ENCODE results near the gene SULT4A1.

Gene SULT4A1

GRCh38 chr22:43827003-43827735 is 35.1 kb downstream of the SULT4A1 start:
- H3K4me1 ChIP-seq (ENCODE audit: insufficient read depth, low read length) = peaks cover 22% of the 10 kb centered on the region
- H3K9ac ChIP-seq (ENCODE audit: low read depth, low read length) = no peak overlapping the region
- peaks cover 8% of the 10 kb centered on the region for H3K36me3 ChIP-seq (ENCODE audit: insufficient read depth, low read length)
- no peaks in the 10 kb centered on the region for H3K9me3 ChIP-seq (ENCODE audit: control insufficient read depth, insufficient read depth, low read length)

GRCh38 chr22:43826142-43827002 is 35.9 kb downstream of the SULT4A1 start:
- Histone ChIP-seq H3K4me1 (ENCODE audit: insufficient read depth, low read length) (peaks cover 22% of the 10 kb centered on the region), H3K36me3 (ENCODE audit: insufficient read depth, low read length) (peaks cover 8% of the 10 kb centered on the region; the same call in 1 of the 2 replicates), H3K9me3 (ENCODE audit: control insufficient read depth, insufficient read depth, low read length) (no peaks in the 10 kb centered on the region), H3K9ac (ENCODE audit: low read depth, low read length) (no peak overlapping the region)

- H3K36me3 ChIP-seq (ENCODE audit: insufficient read depth, low read length) = peaks cover 8% of the 10 kb centered on the region; the same call in 1 of the 2 replicates
- peaks cover 22% of the 10 kb centered on the region for H3K4me1 ChIP-seq (ENCODE audit: insufficient read depth, low read length)
- no peaks in the 10 kb centered on the region for H3K9me3 ChIP-seq (ENCODE audit: control insufficient read depth, insufficient read depth, low read length)
- H3K9ac ChIP-seq (ENCODE audit: low read depth, low read length) = no peak overlapping the region
Observed at GRCh38 chr22:43825651-43826050, 36.7 kb downstream of the SULT4A1 start.

GRCh38 chr22:43824724-43825420 is 37.4 kb downstream of the SULT4A1 start:
- Histone ChIP-seq H3K4me1 (ENCODE audit: insufficient read depth, low read length) (peaks cover 22% of the 10 kb centered on the region), H3K9ac (ENCODE audit: low read depth, low read length) (no peak overlapping the region), H3K9me3 (ENCODE audit: control insufficient read depth, insufficient read depth, low read length) (no peaks in the 10 kb centered on the region), H3K36me3 (ENCODE audit: insufficient read depth, low read length) (peaks cover 8% of the 10 kb centered on the region; the same call in 1 of the 2 replicates)

- Histone ChIP-seq H3K9me3 (ENCODE audit: control insufficient read depth, insufficient read depth, low read length) (no peaks in the 10 kb centered on the region), H3K36me3 (ENCODE audit: insufficient read depth, low read length) (peaks cover 8% of the 10 kb centered on the region; the same call in 1 of the 2 replicates), H3K9ac (ENCODE audit: low read depth, low read length) (no peak overlapping the region), H3K4me1 (ENCODE audit: insufficient read depth, low read length) (peaks cover 22% of the 10 kb centered on the region)
Observed at GRCh38 chr22:43823911-43824665, 38.2 kb downstream of the SULT4A1 start.

GRCh38 chr22:43823353-43823908 is 38.9 kb downstream of the SULT4A1 start:
- Histone ChIP-seq H3K9ac (ENCODE audit: low read depth, low read length) (no peak overlapping the region), H3K36me3 (ENCODE audit: insufficient read depth, low read length) (peaks cover 8% of the 10 kb centered on the region; the same call in 1 of the 2 replicates), H3K9me3 (ENCODE audit: control insufficient read depth, insufficient read depth, low read length) (no peaks in the 10 kb centered on the region), H3K4me1 (ENCODE audit: insufficient read depth, low read length) (peaks cover 19% of the 10 kb centered on the region)

- Histone ChIP-seq H3K36me3 (ENCODE audit: insufficient read depth, low read length) (0 out of 2 replicates have a peak, but pooled peaks cover 5% of the 10 kb centered on the region), H3K4me1 (ENCODE audit: insufficient read depth, low read length) (peaks cover 19% of the 10 kb centered on the region), H3K9ac (ENCODE audit: low read depth, low read length) (no peak overlapping the region), H3K9me3 (ENCODE audit: control insufficient read depth, insufficient read depth, low read length) (no peaks in the 10 kb centered on the region)
Observed at GRCh38 chr22:43821606-43822425, 40.5 kb downstream of the SULT4A1 start.

- Histone ChIP-seq H3K9me3 (ENCODE audit: control insufficient read depth, insufficient read depth, low read length) (no peaks in the 10 kb centered on the region), H3K36me3 (ENCODE audit: insufficient read depth, low read length) (0 out of 2 replicates have a peak, but pooled peaks cover 5% of the 10 kb centered on the region), H3K9ac (ENCODE audit: low read depth, low read length) (no peak overlapping the region), H3K4me1 (ENCODE audit: insufficient read depth, low read length) (peaks cover 19% of the 10 kb centered on the region)
Observed at GRCh38 chr22:43820651-43821305, 41.5 kb downstream of the SULT4A1 start.

GRCh38 chr22:43819931-43820640 is 42.2 kb downstream of the SULT4A1 start:
- no peaks in the 10 kb centered on the region for H3K36me3 ChIP-seq (ENCODE audit: insufficient read depth, low read length)
- H3K4me1 ChIP-seq (ENCODE audit: insufficient read depth, low read length) = peaks cover 19% of the 10 kb centered on the region
- H3K9ac ChIP-seq (ENCODE audit: low read depth, low read length) = no peak overlapping the region
- no peaks in the 10 kb centered on the region for H3K9me3 ChIP-seq (ENCODE audit: control insufficient read depth, insufficient read depth, low read length)

- no peaks in the 10 kb centered on the region for H3K9me3 ChIP-seq (ENCODE audit: control insufficient read depth, insufficient read depth, low read length)
- H3K9ac ChIP-seq (ENCODE audit: low read depth, low read length) = no peak overlapping the region
- H3K36me3 ChIP-seq (ENCODE audit: insufficient read depth, low read length) = no peaks in the 10 kb centered on the region
- peaks cover 16% of the 10 kb centered on the region for H3K4me1 ChIP-seq (ENCODE audit: insufficient read depth, low read length)
Observed at GRCh38 chr22:43819421-43819921, 42.8 kb downstream of the SULT4A1 start.

GRCh38 chr22:43818981-43819380 is 43.3 kb downstream of the SULT4A1 start:
- no peak overlapping the region for H3K9ac ChIP-seq (ENCODE audit: low read depth, low read length)
- no peaks in the 10 kb centered on the region; the same call in 1 of the 2 replicates for H3K36me3 ChIP-seq (ENCODE audit: insufficient read depth, low read length)
- H3K4me1 ChIP-seq (ENCODE audit: insufficient read depth, low read length) = peaks cover 16% of the 10 kb centered on the region
- no peaks in the 10 kb centered on the region for H3K9me3 ChIP-seq (ENCODE audit: control insufficient read depth, insufficient read depth, low read length)

GRCh38 chr22:43817402-43817801 is 44.9 kb downstream of the SULT4A1 start:
- Histone ChIP-seq H3K36me3 (ENCODE audit: insufficient read depth, low read length) (no peaks in the 10 kb centered on the region; the same call in 1 of the 2 replicates), H3K9ac (ENCODE audit: low read depth, low read length) (no peak overlapping the region)

More at GRCh38 chr22:43817402-43817801, 44.9 kb downstream of the SULT4A1 start:
- Histone ChIP-seq H3K9me3 (ENCODE audit: control insufficient read depth, insufficient read depth, low read length) (no peaks in the 10 kb centered on the region), H3K4me1 (ENCODE audit: insufficient read depth, low read length) (no peaks in the 10 kb centered on the region; the same call in 1 of the 2 replicates)
